Stimulated activated CD4-positive, alpha-beta T cell treated with anti-CD3 and anti-CD28 coated beads, Interleukin-2, amount 100 ng/mL, for 48 hours (primary cell): Measurements from ENCODE around the gene MYO16.
"Not testable (repeated sequence)": the region's sequence is repeated elsewhere in the genome, so short reads cannot be mapped to it uniquely, and the experiment has no call there.

Experiments
- DNase-seq, 2 donors: peaks; one replicate each; pipeline ENCODE4 v3.0.0-alpha.2; 2020

MYO16 gene

DNA sequence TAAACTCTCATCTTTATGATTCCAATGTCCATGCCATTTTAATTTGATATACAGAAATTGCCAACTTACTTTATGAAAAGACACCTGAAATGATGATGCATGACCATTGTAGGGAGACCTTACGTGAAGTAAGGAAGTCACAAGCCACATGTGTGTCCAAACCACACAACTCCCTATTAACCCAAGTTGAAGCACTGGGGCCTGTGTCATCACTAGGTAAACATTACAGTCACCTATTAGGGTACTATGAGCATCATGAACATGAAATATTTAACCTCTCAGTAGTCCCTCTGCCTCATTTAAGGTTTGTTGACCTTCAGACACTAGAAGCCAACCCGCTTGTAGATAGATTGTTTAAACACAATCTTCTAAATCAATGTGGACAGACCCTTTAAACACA is 580.1 kb downstream of the MYO16 start:
- no peak for DNase-seq

- no peak for DNase-seq
Observed at GRCh38 chr13:109211616-109212015, 582.2 kb downstream of the MYO16 start.

GRCh38 chr13:109212650-109213049 is 583.2 kb downstream of the MYO16 start:
- no peak for DNase-seq

DNA sequence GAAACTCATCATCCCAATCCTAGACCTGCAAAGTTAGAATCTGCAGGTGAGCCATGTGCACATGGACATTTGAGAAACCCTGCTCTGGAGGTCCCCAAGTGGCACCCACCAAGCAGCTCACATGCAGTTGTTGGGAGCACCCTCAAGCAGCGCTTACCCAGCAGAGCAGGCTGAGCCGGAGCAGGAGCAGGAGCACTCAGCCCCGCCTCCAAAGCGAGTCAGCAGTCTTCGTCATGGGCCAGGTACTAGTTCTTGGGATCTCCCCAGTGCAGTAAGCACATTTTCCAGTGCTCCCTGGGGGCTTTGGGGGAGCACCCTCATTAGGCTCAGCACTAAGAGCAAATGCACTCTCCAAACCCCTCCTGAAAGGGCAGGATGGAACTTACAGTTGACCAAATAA is 584.3 kb downstream of the MYO16 start:
- DNase-seq: no peak

DNA sequence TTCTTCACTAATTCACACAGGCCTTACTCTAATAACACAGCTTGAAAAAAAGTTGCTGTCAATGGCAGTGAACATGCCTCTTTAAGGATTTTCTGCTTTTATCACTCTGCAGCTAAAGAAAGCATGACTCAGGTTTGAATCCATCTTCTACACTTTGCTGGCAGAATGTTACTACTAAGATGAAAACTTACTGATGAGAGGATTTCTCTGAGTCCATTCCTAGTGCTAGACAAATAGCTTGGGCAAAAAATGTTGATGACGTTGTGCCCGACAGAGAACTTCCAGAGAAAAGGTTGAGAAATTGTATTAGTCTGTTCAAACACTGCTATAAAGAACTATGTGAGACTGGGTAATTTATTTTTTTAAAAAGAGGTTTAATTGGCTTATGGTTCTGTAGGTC is 585.0 kb downstream of the MYO16 start:
- no peak for DNase-seq

DNA sequence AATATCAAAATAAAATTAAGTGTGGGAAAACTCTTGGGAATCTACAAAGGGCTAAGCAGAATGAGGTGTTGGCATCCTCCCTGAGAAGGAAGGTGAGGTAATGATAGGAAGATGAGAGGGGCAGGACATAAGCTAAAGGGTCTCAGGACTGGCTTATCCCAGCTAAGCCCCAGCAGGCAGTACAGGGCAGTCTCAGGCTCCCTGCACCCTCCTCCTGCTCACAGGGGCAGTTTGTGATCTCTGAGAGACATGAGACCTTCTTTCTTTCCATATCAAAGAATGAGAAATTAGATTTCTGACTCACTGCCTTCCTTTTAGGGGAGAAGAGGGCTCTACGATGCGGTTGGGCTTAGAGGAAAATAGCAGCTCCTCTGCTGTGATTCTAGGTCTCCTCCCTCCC is 586.0 kb downstream of the MYO16 start:
- DNase-seq: no peak

DNA sequence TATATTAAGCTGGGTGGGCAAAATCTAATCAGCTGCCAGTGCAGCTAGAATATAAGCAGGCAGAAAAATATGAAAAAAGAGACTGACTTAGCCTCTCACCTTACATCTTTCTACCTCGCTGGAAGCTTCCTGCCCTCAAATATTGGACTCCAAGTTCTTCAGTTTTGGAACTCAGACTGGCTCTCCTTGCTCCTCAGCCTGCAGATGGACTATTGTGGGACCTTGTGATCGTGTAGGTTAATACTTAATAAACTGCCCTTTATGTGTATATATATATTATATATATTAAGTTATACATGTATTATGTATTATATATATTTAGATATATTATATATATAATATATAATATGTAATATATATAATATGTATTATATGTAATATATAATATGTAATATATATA is 588.1 kb downstream of the MYO16 start:
- DNase-seq: not testable (repeated sequence)

- DNase-seq: no peak
Observed at GRCh38 chr13:109220631-109221030, 591.2 kb downstream of the MYO16 start.

- no peak for DNase-seq
Observed at GRCh38 chr13:109224033-109224432, 594.6 kb downstream of the MYO16 start.

- DNase-seq: no peak
Observed at GRCh38 chr13:109226631-109227030, 597.2 kb downstream of the MYO16 start.

GRCh38 chr13:109227344-109227940 is 598.0 kb downstream of the MYO16 start:
- DNase-seq: no peak

GRCh38 chr13:109228211-109228610 is 598.8 kb downstream of the MYO16 start:
- no peak for DNase-seq

DNA sequence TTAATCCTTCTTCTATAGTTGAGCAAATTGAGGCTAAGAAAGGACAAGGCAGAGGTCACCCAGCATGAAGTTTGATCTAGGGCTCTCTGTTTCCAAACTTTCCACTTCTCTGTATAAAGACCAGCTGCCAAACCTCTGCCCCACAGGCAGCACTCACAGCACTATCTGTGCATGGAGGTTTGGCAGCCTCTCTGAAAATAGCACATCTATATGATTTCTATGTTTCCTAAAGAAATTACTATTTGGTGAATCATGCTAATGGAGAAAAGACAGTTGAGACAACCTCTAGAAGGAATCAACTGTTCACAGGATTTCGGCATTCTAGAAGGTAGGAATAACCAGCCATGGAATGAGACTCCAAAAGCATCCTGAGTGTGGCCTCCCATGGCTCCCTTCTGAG is 602.5 kb downstream of the MYO16 start:
- no peak for DNase-seq

GRCh38 chr13:109233293-109233692 is 603.9 kb downstream of the MYO16 start:
- DNase-seq: no peak

GRCh38 chr13:109235901-109236300 is 606.5 kb downstream of the MYO16 start:
- DNase-seq: no peak

- no peak for DNase-seq
Observed at GRCh38 chr13:109241160-109241559, 611.7 kb downstream of the MYO16 start.

- DNase-seq: no peak
Observed at GRCh38 chr13:109243311-109243951, 614.0 kb downstream of the MYO16 start.

GRCh38 chr13:109244566-109244965 is 615.2 kb downstream of the MYO16 start:
- DNase-seq: no peak

- DNase-seq: no peak
Observed at GRCh38 chr13:109246001-109246400, 616.6 kb downstream of the MYO16 start.

DNA sequence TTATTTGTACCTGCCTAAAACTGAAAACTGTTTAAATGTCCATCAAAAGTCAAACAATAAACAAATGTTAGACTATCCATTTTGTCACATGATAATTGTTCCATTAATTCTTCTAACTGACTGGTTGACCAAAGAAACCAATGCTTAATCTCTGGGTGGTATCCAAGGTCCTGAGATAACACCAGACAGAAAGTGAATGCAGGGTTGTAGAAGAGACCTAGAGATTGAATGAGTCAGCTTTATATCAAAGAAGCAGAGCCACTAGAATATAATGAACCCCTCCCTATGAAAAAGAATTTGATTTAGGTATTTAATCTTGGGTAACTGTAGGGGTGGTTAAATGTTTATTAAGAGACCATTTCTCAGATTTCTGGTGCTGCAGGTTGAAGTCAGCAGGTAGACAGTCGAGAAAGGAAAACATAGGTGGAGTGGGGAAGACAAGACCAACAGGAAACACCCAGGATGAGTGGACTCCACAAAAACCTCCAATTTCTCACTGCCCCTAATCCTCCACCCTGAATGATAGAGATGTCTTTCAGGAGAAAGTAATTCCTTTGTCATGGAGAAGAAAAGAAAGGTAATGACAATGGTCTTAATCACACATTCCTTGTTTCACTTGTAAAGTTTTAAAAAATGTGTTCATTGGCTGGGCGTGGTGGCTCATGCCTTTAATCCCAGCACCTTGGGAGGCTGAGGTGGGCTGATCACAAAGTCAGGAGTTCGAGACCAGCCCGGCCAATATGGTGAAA is 620.5 kb downstream of the MYO16 start:
- DNase-seq: no peak

DNA sequence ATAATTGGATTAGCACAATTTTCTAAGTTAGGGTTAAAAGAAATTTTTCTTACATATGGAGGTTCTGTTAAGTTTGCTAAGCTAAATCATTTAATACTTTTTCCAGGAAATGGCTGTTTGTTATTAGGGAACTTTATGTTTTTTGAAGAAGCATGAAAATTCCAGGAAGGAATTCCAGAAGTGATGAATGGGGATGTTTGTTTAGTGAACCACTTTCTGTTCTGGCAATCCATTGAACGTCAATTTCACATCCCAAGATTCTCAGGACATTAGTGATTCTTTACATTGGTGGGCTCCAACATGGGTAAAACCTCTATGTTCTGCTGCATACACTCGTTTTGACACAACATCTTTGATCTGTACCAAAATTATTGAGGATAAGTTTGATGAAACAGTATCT is 622.5 kb downstream of the MYO16 start:
- DNase-seq: no peak

GRCh38 chr13:109253316-109253715 is 623.9 kb downstream of the MYO16 start:
- no peak for DNase-seq

GRCh38 chr13:109254274-109254673 is 624.9 kb downstream of the MYO16 start:
- no peak for DNase-seq

- DNase-seq: no peak
Observed at GRCh38 chr13:109255141-109255856, 625.9 kb downstream of the MYO16 start.
